Stimulated activated CD4-positive, alpha-beta T cell treated with anti-CD3 and anti-CD28 coated beads, Interleukin-15, amount 100 ng/mL, for 48 hours (primary cell): ENCODE results near the gene IREB2.
A peak's percentile ranks its signal among the peaks of the same experiment; 100 is the strongest.
"Not testable (repeated sequence)": the region's sequence is repeated elsewhere in the genome, so short reads cannot be mapped to it uniquely, and the experiment has no call there.

Experiments
- DNase-seq, 2 donors: peaks; one replicate each; pipeline ENCODE4 v3.0.0-alpha.2; 2020; ENCODE audit warnings: low read depth in 2 of 2

IREB2 gene

GRCh38 chr15:78437762-78438618 is at the start of gene IREB2:
Gene IREB2 (plus strand): TSS chr15:78438216. CDS start chr15:78438338, 122 bp downstream.
- DNase-seq, result peak; percentile 95 to 97

- DNase-seq, result no peak
These were observed 49.2 kb upstream of the IREB2 start for GRCh38 chr15:78388865-78389264.

GRCh38 chr15:78389322-78389721 is 48.7 kb upstream of the IREB2 start:
- DNase-seq, result no peak

- no peak for DNase-seq
These were observed 48.3 kb upstream of the IREB2 start for GRCh38 chr15:78389738-78390137.

- DNase-seq, result no peak
These were observed 47.8 kb upstream of the IREB2 start for GRCh38 chr15:78390242-78390641.

- no peak for DNase-seq
These were observed 47.2 kb upstream of the IREB2 start for GRCh38 chr15:78390826-78391225.

GRCh38 chr15:78391781-78392180 is 46.2 kb upstream of the IREB2 start:
- DNase-seq, result no peak

- no peak for DNase-seq
These were observed 45.6 kb upstream of the IREB2 start for GRCh38 chr15:78392430-78392829.

- no peak for DNase-seq
These were observed 44.9 kb upstream of the IREB2 start for GRCh38 chr15:78393137-78393536.

- no peak for DNase-seq
These were observed 44.0 kb upstream of the IREB2 start for GRCh38 chr15:78394026-78394425.

- no peak for DNase-seq
These were observed 42.9 kb upstream of the IREB2 start for GRCh38 chr15:78394981-78395616.

- DNase-seq, result no peak
These were observed 41.7 kb upstream of the IREB2 start for GRCh38 chr15:78396186-78396814.

- DNase-seq, result no peak
These were observed 41.0 kb upstream of the IREB2 start for GRCh38 chr15:78396976-78397375.

- DNase-seq, result no peak
These were observed 40.6 kb upstream of the IREB2 start for GRCh38 chr15:78397382-78397781.

GRCh38 chr15:78398076-78398825 is 39.8 kb upstream of the IREB2 start:
- no peak for DNase-seq

GRCh38 chr15:78399091-78399490 is 38.9 kb upstream of the IREB2 start:
- no peak for DNase-seq

- DNase-seq, result no peak
These were observed 35.9 kb upstream of the IREB2 start for GRCh38 chr15:78402061-78402610.

GRCh38 chr15:78404125-78404524 is 33.9 kb upstream of the IREB2 start:
- no peak for DNase-seq

GRCh38 chr15:78404796-78405195 is 33.2 kb upstream of the IREB2 start:
- DNase-seq, result not testable (repeated sequence)

- DNase-seq, result no peak
These were observed 32.6 kb upstream of the IREB2 start for GRCh38 chr15:78405336-78405924.

- DNase-seq, result no peak
These were observed 31.9 kb upstream of the IREB2 start for GRCh38 chr15:78406016-78406585.
